HFF-Myc (cell line): ENCODE results near the gene UMOD.

ENCODE experiments used
- DNase-seq: peaks from one replicate; pipeline ENCODE4 v3.0.0-alpha.2; 2011; ENCODE audit warnings: low read depth; ENCODE audit errors: extremely low read depth
- H3K4me3 ChIP-seq: replicated peaks from 2 replicates; pipeline ENCODE4 v1.5.1; 2011; ENCODE audit warnings: low read depth, mild to moderate bottlenecking, control low read depth, low read length
- CTCF ChIP-seq: IDR thresholded peaks from 2 replicates; pipeline ENCODE4 v1.5.1; 2012; ENCODE audit warnings: mild to moderate bottlenecking, low read depth, low read length, control low read depth; ENCODE audit errors: missing control alignments

UMOD gene

DNA sequence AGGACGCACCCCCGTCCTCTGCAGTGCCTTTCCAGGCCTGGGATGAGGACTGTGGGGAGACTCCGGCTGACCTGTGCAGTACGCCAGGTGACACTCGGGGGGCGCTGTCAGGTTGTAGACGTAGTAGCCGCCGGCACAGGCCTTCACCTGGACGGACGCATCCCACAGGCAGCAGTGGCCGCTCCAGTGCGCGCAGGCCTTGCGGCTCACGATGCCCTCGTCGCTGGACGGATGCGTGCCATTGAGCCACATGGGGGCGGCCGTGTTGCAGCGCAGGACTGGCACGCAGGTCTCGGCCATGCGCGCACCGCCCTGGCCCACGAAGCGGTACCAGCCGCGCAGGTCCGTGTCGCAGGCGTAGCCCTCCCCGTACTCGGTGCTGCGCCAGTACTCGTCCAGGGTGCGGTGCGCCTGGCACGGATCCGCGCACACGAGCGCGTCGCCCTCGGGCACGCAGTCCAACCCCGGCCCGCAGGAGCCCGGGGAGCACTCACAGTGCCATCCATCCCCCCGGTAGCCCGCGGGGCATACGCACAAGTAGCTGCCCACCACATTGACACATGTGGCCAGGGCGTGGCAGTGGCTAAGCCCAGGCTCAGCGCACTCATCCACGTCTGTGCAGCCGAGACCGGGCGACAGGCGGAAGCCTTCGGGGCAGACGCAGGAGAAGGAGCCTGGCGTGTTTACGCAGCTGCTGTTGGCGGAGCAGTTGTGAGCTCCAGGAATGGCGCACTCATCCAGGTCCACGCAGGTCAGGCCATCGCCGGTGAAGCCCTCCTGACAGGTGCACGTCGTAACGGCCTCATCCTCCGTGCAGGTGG is 3.9 kb downstream of the UMOD start:
- no peak for TF ChIP-seq CTCF
- no peak overlapping the region for H3K4me3 ChIP-seq
- no peak for DNase-seq

DNA sequence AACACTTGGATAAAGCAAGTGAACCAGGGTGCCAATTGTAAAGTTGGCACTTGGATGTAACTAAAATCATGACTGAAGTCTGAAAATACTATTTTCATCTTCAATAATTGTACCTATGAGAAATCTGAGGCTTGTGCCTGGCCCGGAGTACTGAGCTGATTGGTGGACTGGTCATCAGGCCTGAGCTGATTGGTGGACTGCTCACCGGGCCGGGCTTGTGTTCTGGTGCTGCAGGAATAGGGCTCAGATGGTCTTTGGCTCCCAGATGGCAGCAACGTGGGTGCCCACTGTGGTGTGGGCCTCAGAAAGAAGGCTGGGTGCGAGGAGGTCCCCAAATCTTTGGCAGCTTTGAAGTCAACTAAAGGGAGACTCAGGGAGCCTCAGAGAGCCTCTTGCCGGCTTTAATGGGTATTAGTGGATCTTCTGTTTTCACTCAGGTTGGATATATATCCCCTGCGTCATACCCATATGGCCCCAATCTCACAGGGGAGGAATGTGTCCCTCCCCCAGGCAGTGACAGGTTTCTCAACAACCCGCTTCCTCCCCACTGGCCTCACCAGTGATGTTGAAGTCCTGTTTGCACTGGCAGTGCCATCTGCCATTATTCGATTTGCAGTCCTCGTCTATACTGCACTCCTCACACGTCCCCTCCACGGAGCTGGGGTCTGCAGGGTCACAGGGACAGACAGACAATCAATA is 4.7 kb downstream of the UMOD start:
- DNase-seq, result no peak
- no peak for TF ChIP-seq CTCF
- no peak overlapping the region for H3K4me3 ChIP-seq

- DNase-seq, result no peak
- TF ChIP-seq CTCF, result no peak
- no peak overlapping the region for H3K4me3 ChIP-seq
Measured at GRCh38 chr16:20344611-20345010, 7.9 kb downstream of the UMOD start.

DNA sequence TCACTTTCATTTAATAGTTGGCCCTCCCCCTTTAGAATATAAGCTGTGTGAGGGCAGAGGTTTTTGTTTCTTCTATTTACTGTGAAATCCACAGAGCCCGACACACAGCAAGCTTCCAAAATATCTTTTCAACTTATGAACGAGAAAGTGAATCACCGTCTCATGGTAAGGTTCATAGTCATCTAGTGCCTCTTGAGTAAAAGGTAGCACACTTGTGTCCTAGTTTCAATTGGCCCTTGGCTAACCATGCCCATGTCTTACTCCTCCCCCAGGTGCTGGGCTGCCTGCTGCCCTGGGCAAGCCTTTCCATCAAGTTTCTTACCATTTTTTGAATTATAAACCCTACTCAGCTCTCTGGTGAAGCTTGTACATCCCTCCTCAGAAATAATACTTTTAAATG is 12.8 kb downstream of the UMOD start:
- H3K4me3 ChIP-seq, result no peak overlapping the region
- no peak for TF ChIP-seq CTCF
- DNase-seq, result no peak

DNA sequence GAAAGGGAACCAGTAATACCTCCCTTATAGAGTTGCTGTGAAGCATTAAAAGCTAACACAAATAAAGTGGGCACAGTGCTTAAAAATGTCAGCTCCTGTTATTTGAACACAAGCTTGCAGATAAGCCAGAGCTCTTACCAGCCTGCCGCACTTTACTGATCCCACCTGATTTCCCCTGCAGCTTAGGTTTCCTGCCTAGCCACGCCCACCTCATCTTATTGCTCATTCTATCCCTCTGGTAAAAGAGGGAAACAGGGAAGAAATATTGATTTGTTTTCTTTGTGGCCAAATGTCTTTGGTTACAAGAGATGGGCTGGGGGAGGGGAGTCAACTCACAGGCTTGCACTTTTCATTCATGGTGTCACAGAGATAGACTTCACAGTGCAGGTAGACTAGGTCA is 15.6 kb downstream of the UMOD start:
- no peak overlapping the region for H3K4me3 ChIP-seq
- no peak for TF ChIP-seq CTCF
- DNase-seq, result no peak

DNA sequence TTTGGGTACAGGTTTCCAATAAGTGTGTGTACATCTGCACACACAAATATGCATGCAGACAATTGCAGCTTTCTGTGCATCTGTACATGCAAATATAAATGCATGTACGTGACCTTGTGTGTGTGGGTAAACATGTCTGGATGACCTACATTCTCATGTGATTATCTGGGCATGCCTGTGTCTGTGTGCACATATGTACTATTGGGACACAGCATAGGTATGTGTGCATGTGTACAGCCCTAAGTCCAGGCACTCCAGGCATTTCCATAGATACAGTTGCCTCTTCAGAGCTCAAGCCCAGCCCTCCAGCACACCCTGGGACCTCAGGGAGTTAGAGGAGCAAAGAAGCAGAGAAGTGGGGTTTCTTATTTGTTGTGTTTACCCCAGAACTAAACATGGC is 18.1 kb downstream of the UMOD start:
- H3K4me3 ChIP-seq, result no peak overlapping the region
- no peak for TF ChIP-seq CTCF
- DNase-seq, result no peak
